Peyer's patch (tissue), 4 donors: ENCODE results near the gene CACNA2D3. TPM values are rescaled to one million over a fixed set of nuclear protein-coding genes. Genes with fewer than 3 reads are reported as not detected.

Experiments used
- DNase-seq, 3 donors: peaks; one replicate each; pipeline ENCODE4 v3.0.0-alpha.2; 2017 to 2019
- H3K27ac ChIP-seq, 4 donors: fragments of 200-600 bp; sonication (generic); one replicate each; pipeline ENCODE4 v1.5.1; 2016 to 2019
- H3K27me3 ChIP-seq, 2 donors: fragments of 200-600 bp; sonication (generic); one replicate each; pipeline ENCODE4 v1.5.1; 2019
- H3K36me3 ChIP-seq, 3 donors: fragments of 200-600 bp; sonication (generic); one replicate each; pipeline ENCODE4 v1.5.1; 2016 to 2019
- H3K4me1 ChIP-seq, 4 donors: fragments of 200-600 bp; sonication (generic); one replicate each; pipeline ENCODE4 v1.5.1; 2016 to 2019
- H3K4me3 ChIP-seq, 4 donors: fragments of 200-600 bp; sonication (generic); 1 replicate in 3 of 4; 2 replicates in 1 of 4; pipeline ENCODE4 v1.5.1; 2016 to 2019; ENCODE audit warnings: mild to moderate bottlenecking in 1 of 4
- H3K9me3 ChIP-seq, 4 donors: fragments of 200-600 bp; sonication (generic); one replicate each; pipeline ENCODE4 v1.5.1; 2016 to 2019; ENCODE audit warnings: mild to moderate bottlenecking in 1 of 4
- CTCF ChIP-seq, 6 experiments: fragments of 450-650 bp in 4 of 6; fragments of 200-600 bp in 2 of 6; sonication (generic) in 1 of 6; IDR thresholded peaks; one replicate each; pipeline ENCODE4 v1.5.1; 2017 to 2019; ENCODE audit warnings: antibody characterized with exemption in 6 of 6, mild to moderate bottlenecking in 3 of 6, moderate library complexity in 1 of 6
- POLR2A ChIP-seq, 2 donors: fragments of 450-650 bp; IDR thresholded peaks; one replicate each; pipeline ENCODE4 v1.5.1; 2017; ENCODE audit warnings: antibody characterized with exemption in 2 of 2, mild to moderate bottlenecking in 2 of 2, moderate library complexity in 2 of 2
- total RNA-seq, 4 donors: library from RNA; depleted of rRNA; stranded (reverse); fragments of >200 nt; gene quantifications; one replicate each; pipeline ENCODE4 v1.1.0, GENCODE V29; 2016

The CACNA2D3 gene
- total RNA-seq, 4 donors from 2014 or later: 0.27 to 5.0 TPM; not detected in 2

GRCh38 chr3:54960082-54960481, 837.7 kb downstream of the CACNA2D3 start:
- no peak overlapping the region for H3K27ac ChIP-seq
- H3K9me3 ChIP-seq: no peaks in the 10 kb centered on the region
- H3K4me1 ChIP-seq: no peaks in the 10 kb centered on the region
- no peak for DNase-seq
- TF ChIP-seq CTCF (IDR thresholded peaks at IDR 0.05): no peak
- TF ChIP-seq POLR2A (IDR thresholded peaks at IDR 0.05): no peak
- no peaks in the 10 kb centered on the region for H3K27me3 ChIP-seq
- no peak overlapping the region for H3K4me3 ChIP-seq
- H3K36me3 ChIP-seq: no peaks in the 10 kb centered on the region

- H3K27ac ChIP-seq: no peak overlapping the region
- H3K36me3 ChIP-seq: no peaks in the 10 kb centered on the region
- DNase-seq: no peak
- no peak overlapping the region for H3K4me3 ChIP-seq
- no peaks in the 10 kb centered on the region for H3K4me1 ChIP-seq
- TF ChIP-seq POLR2A (IDR thresholded peaks at IDR 0.05) (no peak), CTCF (IDR thresholded peaks at IDR 0.05) (no peak)
- H3K9me3 ChIP-seq: no peaks in the 10 kb centered on the region
- H3K27me3 ChIP-seq: no peaks in the 10 kb centered on the region
These were observed 838.3 kb downstream of the CACNA2D3 start for GRCh38 chr3:54960701-54961100.

DNA sequence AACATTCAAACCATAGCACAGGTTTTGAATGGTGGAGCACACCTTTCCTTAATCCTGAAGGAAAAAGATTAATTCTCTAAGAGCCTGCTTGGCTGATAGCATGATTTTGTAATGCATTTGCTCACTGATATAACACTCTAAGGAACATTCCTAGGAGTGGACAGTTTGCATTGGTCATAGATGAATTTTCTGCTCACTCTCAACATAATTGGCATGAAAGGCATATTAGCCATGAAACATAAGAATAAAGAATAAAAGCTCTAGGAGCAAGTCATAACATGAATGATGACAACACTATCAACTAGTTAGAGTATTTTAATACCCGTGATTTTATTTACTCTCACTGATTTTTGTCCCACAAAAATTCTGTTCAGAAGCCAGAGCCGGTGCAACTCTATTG, 839.8 kb downstream of the CACNA2D3 start:
- DNase-seq: no peak
- no peak overlapping the region for H3K4me3 ChIP-seq
- no peaks in the 10 kb centered on the region for H3K27me3 ChIP-seq
- H3K36me3 ChIP-seq: no peaks in the 10 kb centered on the region
- H3K4me1 ChIP-seq: no peaks in the 10 kb centered on the region
- no peaks in the 10 kb centered on the region for H3K9me3 ChIP-seq
- no peak overlapping the region for H3K27ac ChIP-seq
- TF ChIP-seq POLR2A (IDR thresholded peaks at IDR 0.05): no peak
- TF ChIP-seq CTCF (IDR thresholded peaks at IDR 0.05): no peak

DNA sequence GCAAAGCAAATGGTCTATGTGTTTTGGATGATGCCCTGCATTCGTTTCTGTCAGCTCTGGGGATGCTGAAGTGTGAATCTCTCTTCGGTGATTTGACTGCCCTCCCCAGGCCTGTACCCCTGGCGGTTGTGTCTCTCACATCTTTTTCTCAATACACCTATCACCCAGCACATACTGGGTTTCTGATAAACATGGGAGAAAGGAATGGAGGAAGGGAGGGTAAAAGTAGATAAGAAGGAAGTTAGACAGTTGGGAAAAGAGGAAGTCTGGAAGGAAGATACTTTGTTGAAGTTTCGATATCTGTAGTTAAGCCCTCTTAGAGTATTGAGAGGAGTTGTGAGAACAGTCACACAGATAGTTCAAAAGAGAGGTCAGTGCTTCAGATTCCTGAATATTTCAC, 841.3 kb downstream of the CACNA2D3 start:
- TF ChIP-seq CTCF (IDR thresholded peaks at IDR 0.05): no peak
- DNase-seq: no peak
- Histone ChIP-seq H3K27ac (no peak overlapping the region), H3K4me3 (no peak overlapping the region), H3K4me1 (no peaks in the 10 kb centered on the region), H3K36me3 (no peaks in the 10 kb centered on the region), H3K27me3 (no peaks in the 10 kb centered on the region), H3K9me3 (no peaks in the 10 kb centered on the region)

DNA sequence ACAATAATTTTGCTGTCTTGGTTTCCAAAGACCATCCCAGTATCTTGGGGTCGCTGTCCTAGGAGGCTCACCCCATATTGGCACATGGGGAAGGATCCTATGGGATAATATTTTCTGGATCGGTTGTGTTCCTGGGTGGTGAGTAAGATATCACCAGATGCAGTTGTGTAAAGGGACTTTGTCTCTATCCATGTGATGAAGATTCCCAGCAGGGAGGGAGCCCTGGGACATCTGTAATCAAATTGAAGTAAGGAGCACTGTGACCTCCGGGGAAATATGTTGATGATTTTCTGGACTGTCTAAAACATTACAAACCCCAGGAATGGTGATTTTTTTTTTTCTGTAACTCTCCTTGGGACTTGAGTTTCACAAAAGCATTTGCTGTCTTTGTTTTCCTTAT, 841.7 kb downstream of the CACNA2D3 start:
- no peak overlapping the region for H3K4me3 ChIP-seq
- H3K27me3 ChIP-seq: no peaks in the 10 kb centered on the region
- no peak for TF ChIP-seq POLR2A (IDR thresholded peaks at IDR 0.05)
- TF ChIP-seq CTCF (IDR thresholded peaks at IDR 0.05): no peak
- DNase-seq: no peak
- H3K4me1 ChIP-seq: no peaks in the 10 kb centered on the region
- H3K9me3 ChIP-seq: no peaks in the 10 kb centered on the region
- H3K27ac ChIP-seq: no peak overlapping the region
- H3K36me3 ChIP-seq: no peaks in the 10 kb centered on the region

- H3K9me3 ChIP-seq: no peaks in the 10 kb centered on the region
- H3K4me1 ChIP-seq: no peaks in the 10 kb centered on the region
- no peak overlapping the region for H3K27ac ChIP-seq
- H3K27me3 ChIP-seq: no peaks in the 10 kb centered on the region
- no peak for DNase-seq
- H3K36me3 ChIP-seq: no peaks in the 10 kb centered on the region
- no peak overlapping the region for H3K4me3 ChIP-seq
- TF ChIP-seq CTCF (IDR thresholded peaks at IDR 0.05) (no peak), POLR2A (IDR thresholded peaks at IDR 0.05) (no peak)
These were observed 843.4 kb downstream of the CACNA2D3 start for GRCh38 chr3:54965746-54966145.
